Ovary (tissue), 9 donors: ENCODE measurements around the gene ITGA2. TPM values are rescaled to one million over a fixed set of nuclear protein-coding genes. Genes with fewer than 3 reads are reported as not detected.

Experiments
- DNase-seq, 5 donors: peaks; one replicate each; pipeline ENCODE4 v3.0.0-alpha.2; 2019 to 2020
- H3K27ac ChIP-seq, 2 donors: fragments of 200-600 bp; one replicate each; pipeline versions ENCODE4 v1.5.1 to v1.8.0; 2019 to 2022
- H3K27me3 ChIP-seq: fragments of 200-600 bp; one replicate; pipeline ENCODE4 v1.8.0; 2022
- H3K36me3 ChIP-seq: fragments of 200-600 bp; sonication (generic); one replicate; pipeline ENCODE4 v1.5.1; 2019
- H3K4me1 ChIP-seq: one replicate; pipeline ENCODE4 v1.8.1; 2013; ENCODE audit warnings: mild to moderate bottlenecking, moderate library complexity; ENCODE audit not compliant: insufficient read depth
- H3K4me3 ChIP-seq: fragments of 200-600 bp; sonication (generic); one replicate; pipeline ENCODE4 v1.5.1; 2017
- H3K9me3 ChIP-seq, 2 donors: fragments of 200-600 bp in 1 of 2; sonication (generic) in 1 of 2; one replicate each; pipeline versions ENCODE4 v1.5.1 to v1.8.1; 2013 to 2019; ENCODE audit warnings: mild to moderate bottlenecking in 1 of 2, moderate library complexity in 1 of 2
- EP300 ChIP-seq: sonication (generic); formaldehyde crosslinking; IDR thresholded peaks from one replicate; pipeline ENCODE4 v1.6.1; 2017; ENCODE audit warnings: antibody characterized with exemption
- POLR2A ChIP-seq: fragments of 450-650 bp; IDR thresholded peaks from one replicate; pipeline ENCODE4 v1.6.1; 2017; ENCODE audit warnings: antibody characterized with exemption, mild to moderate bottlenecking, moderate library complexity
- WGBS, 3 donors: extraction: QIAGEN DNeasy Blood & Tissue Kit in 1 of 3; methylation state at CpG; one replicate each; pipeline versions ENCODE4 v1.1.5 to v1.1.7; 2013 to 2017; 5-methylcytosine and 5-hydroxymethylcytosine counted together
- intact Hi-C, 4 donors: fragments of 100-400 bp; cut with DNase I; formaldehyde crosslinking; loops; one replicate each; pipeline versions ENCODE4 v1.11.0 to v1.15.1; 2022 to 2023
- polyA plus RNA-seq, 2 donors: library from polyadenylated mRNA; stranded (reverse); fragments of 200-250 nt in 1 of 2; fragments of 350-450 nt in 1 of 2; fragmentation: Illumina TruSeq in 1 of 2; extraction: RNeasy Lipid Tissue Mini Kit (QIAGEN cat#74804) in 1 of 2; gene quantifications; one replicate each; pipeline ENCODE4 v1.2.3, GENCODE V29; 2013 to 2014
- total RNA-seq, 7 donors: library from RNA; depleted of rRNA in 2 of 7; stranded (reverse); fragments of >200 nt in 2 of 7; fragmentation: NEBNext Ultra II Directional in 3 of 7; extraction: Animal tissue kit (Norgen Biotek cat#: 25700) in 3 of 7; gene quantifications; one replicate each; pipeline versions ENCODE4 v1.1.0 to v1.2.4, GENCODE V29; 2016 to 2023
- TF ChIP-seq, protein P1 (sequence below), 3 donors: fragments of 450-650 bp in 2 of 3; fragments of 200-600 bp in 1 of 3; IDR thresholded peaks; one replicate each; pipeline versions ENCODE4 v1.5.1 to v1.8.0; 2016 to 2022; ENCODE audit warnings: antibody characterized with exemption in 3 of 3, mild to moderate bottlenecking in 1 of 3
- donor health status: DM: no; HTN: no; CAD: no; lungs with moderate emphysema.
- donor health status: DM: no; HTN: no; CAD: no.
- donor health status: Bipolar disorder and iron deficiency.
- donor health status: DM: yes; HTN: yes; CAD: no.
- donor health status: DM: no; HTN: no; CAD: no.
- donor health status: DM: yes; HTN: yes; CAD: no.

Gene ITGA2
- total and polyA plus RNA-seq, 9 donors, result 0.36 to 8.4 (median 1.7) TPM

DNA sequence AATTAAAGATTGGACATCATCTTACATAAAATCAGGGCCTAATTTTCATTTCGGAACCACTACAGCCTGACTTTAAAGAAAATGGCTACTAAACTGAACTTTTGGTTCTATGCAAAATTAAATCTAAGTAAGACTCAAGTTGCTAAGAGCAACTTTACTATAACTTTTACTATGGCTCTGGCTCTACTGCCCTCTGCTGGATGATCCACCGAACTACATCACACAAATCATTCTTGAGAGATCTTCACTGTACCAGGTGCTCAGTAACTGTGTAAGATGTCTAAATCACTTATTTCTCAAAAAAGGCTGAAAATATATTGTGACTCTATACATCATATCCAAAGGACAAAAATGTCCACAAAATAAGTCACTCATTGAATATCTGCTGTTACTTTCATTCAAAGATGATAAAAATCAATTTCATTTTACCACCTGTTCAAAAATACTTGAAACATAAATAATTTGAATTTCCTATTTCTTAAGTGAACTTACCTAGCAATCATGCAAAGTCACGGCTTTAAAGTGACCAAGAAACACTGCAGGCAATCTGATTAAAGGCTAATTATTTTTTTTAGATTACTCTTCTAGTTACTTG, 106.9 kb downstream of the ITGA2 start:
- H3K36me3 ChIP-seq, result no peaks in the 10 kb centered on the region
- WGBS, 3 donors, result 6 to 13% (median 13%) methylated on average over 3 of the region's 3 CpGs
- no peak overlapping the region for H3K27ac ChIP-seq

DNA sequence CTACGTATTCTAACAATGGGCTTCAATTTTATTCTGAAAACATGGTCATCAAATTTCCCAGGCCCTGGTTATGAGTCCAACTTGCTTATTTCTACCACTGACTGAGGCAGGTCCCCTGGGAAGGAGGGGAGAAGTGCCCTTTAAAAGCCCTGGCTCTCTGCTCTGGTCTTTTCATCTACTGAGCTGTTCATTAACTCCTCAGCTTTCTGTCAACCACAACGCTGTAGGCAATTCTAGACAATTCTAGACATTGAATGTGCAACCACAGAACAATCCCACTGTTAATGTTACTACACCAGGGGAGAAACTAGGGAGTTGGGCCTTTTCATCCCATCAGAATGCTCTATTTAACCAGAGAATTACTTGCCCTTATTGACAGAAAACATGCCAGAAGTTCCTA, 110.4 kb downstream of the ITGA2 start:
- no peaks in the 10 kb centered on the region for H3K36me3 ChIP-seq
- H3K27ac ChIP-seq, result no peak overlapping the region

More for the DNA sequence above, 106.9 kb downstream of the ITGA2 start:
- Histone ChIP-seq H3K9me3 (no peaks in the 10 kb centered on the region), H3K27me3 (no peaks in the 10 kb centered on the region), H3K4me1 (no peaks in the 10 kb centered on the region), H3K4me3 (no peak overlapping the region)
- TF ChIP-seq POLR2A (no peak), EP300 (no peak)
- TF ChIP-seq, protein P1, sequence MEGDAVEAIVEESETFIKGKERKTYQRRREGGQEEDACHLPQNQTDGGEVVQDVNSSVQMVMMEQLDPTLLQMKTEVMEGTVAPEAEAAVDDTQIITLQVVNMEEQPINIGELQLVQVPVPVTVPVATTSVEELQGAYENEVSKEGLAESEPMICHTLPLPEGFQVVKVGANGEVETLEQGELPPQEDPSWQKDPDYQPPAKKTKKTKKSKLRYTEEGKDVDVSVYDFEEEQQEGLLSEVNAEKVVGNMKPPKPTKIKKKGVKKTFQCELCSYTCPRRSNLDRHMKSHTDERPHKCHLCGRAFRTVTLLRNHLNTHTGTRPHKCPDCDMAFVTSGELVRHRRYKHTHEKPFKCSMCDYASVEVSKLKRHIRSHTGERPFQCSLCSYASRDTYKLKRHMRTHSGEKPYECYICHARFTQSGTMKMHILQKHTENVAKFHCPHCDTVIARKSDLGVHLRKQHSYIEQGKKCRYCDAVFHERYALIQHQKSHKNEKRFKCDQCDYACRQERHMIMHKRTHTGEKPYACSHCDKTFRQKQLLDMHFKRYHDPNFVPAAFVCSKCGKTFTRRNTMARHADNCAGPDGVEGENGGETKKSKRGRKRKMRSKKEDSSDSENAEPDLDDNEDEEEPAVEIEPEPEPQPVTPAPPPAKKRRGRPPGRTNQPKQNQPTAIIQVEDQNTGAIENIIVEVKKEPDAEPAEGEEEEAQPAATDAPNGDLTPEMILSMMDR (IDR thresholded peaks at IDR 0.05), result peak; percentile 35 to 80 (median 74)
- DNase-seq, result peak in 4 of 5 donors; percentile 39 to 76 (median 51)
- intact Hi-C loops, result loop anchor here in 3 of 4 donors (5.0 to 10.0 kb wide), 2 partner anchors 144 to 151 kb away; no protein-coding TSS in a partner anchor

DNA sequence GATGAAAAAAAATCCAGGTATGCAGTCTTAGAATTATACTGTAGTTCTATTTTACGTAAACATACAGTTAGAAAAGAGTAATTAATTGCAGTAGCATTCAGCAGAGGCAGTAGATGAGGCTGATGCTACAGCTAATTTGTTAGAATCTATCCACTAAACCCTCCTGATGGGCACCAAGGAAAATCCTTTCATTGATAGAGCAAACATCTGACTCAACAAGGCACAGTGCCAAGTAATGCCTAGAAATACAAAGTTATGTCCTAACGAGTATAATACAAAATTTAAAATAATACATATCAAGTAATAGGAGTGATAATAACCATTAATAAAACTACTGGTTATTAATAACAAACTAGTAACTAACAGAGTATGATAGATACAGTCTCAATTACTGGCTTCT, 111.5 kb downstream of the ITGA2 start:
- WGBS, 3 donors, result 67 to 76% (median 72%) methylated on average over 2 of the region's 2 CpGs

More for the DNA sequence above, 110.4 kb downstream of the ITGA2 start:
- 74 to 87% (median 78%) methylated on average over 2 of the region's 2 CpGs for WGBS, 3 donors
- Histone ChIP-seq H3K9me3 (no peaks in the 10 kb centered on the region), H3K4me1 (no peaks in the 10 kb centered on the region), H3K27me3 (no peaks in the 10 kb centered on the region), H3K4me3 (no peak overlapping the region)
- DNase-seq, result no peak
- intact Hi-C loops, result loop anchor here in 3 of 4 donors (5.0 to 10.0 kb wide), 2 partner anchors 147 to 155 kb away; no protein-coding TSS in a partner anchor
- TF ChIP-seq POLR2A, result no peak
- TF ChIP-seq EP300, result no peak
- TF ChIP-seq, protein P1 (IDR thresholded peaks at IDR 0.05), result no peak

DNA sequence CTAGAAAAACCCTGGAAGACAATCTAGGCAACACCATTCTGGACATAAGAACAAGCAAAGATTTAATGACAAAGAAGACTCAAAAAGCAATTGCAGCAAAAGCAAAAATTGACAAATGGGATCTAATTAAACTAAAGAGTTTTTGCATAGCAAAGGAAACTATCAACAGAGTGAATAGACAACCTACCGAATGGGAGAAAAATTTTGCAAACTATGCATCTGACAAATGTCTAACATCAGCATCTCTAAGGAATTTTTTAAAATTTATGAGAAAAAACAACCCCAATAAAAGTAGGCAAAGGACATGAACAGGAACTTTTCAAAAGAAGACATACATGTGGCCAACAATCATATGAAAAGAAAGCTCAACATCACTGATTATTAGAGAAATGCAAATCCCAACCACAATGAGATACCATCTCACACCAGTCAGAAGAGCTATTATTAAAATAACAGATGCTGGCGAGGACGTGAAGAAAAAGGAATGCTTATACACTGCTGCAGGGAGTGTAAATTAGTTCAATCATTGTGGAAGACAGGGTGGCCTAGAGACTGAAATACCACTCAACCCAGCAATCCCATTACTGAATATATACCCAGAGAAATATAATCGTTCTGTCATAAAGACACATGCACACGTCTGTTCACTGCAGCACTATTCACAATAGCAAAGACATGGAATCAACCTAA, 116.6 kb downstream of the ITGA2 start:
- 81 to 91% (median 88%) methylated on average over 5 of the region's 5 CpGs for WGBS, 3 donors
- intact Hi-C loops, result no loop called here

More for the DNA sequence above, 111.5 kb downstream of the ITGA2 start:
- Histone ChIP-seq H3K27me3 (no peaks in the 10 kb centered on the region), H3K9me3 (no peaks in the 10 kb centered on the region), H3K27ac (no peak overlapping the region), H3K4me1 (no peaks in the 10 kb centered on the region), H3K4me3 (no peak overlapping the region), H3K36me3 (no peaks in the 10 kb centered on the region)
- DNase-seq, result no peak
- TF ChIP-seq POLR2A (no peak), EP300 (no peak)
- TF ChIP-seq, protein P1 (IDR thresholded peaks at IDR 0.05), result no peak
- intact Hi-C loops, result no loop called here

More for the DNA sequence above, 116.6 kb downstream of the ITGA2 start:
- Histone ChIP-seq H3K9me3 (no peaks in the 10 kb centered on the region), H3K36me3 (no peaks in the 10 kb centered on the region), H3K4me3 (no peak overlapping the region), H3K27ac (no peak overlapping the region), H3K4me1 (peaks cover 6% of the 10 kb centered on the region), H3K27me3 (no peaks in the 10 kb centered on the region)
- TF ChIP-seq EP300 (no peak), POLR2A (no peak)
- TF ChIP-seq, protein P1 (IDR thresholded peaks at IDR 0.05), result no peak
- DNase-seq, result no peak
